ENCODE results near the gene ST7. TPM values are rescaled to one million over a fixed set of nuclear protein-coding genes. Genes with fewer than 3 reads are reported as not detected.

ST7 gene
- polyA plus RNA-seq, 2 of the 4 experiments (the other 2 are of a cell fraction), result 16.2 to 26.0 TPM

- TF ChIP-seq RAD21 (conservative IDR thresholded peaks at IDR 0.05 in 1 of 2, IDR thresholded peaks at IDR 0.05 in 1 of 2) (no peak), SREBF2 (IDR thresholded peaks at IDR 0.05) (no peak), JUNB (IDR thresholded peaks at IDR 0.05) (no peak), EHF (CRISPR knock-in tag; IDR thresholded peaks at IDR 0.05) (no peak), CEBPB (IDR thresholded peaks at IDR 0.05) (no peak), GATA3 (IDR thresholded peaks at IDR 0.05; ENCODE audit: borderline replicate concordance) (no peak), PBX3 (IDR thresholded peaks at IDR 0.05) (no peak), FOSB (CRISPR knock-in tag; IDR thresholded peaks at IDR 0.05) (no peak), ZNF302 (CRISPR knock-in tag; IDR thresholded peaks at IDR 0.05) (no peak), ZFP36 (IDR thresholded peaks at IDR 0.05; ENCODE audit: borderline replicate concordance, partially characterized antibody) (no peak), JUN (IDR thresholded peaks at IDR 0.05) (no peak), CBX2 (IDR thresholded peaks at IDR 0.05; ENCODE audit: borderline replicate concordance, low read depth) (no peak), HOXA7 (CRISPR knock-in tag; IDR thresholded peaks at IDR 0.05) (no peak), POLR2A (IDR thresholded peaks at IDR 0.05; ENCODE audit: low read length) (no peak), BHLHE40 (IDR thresholded peaks at IDR 0.05; ENCODE audit: low read depth, low read length) (no peak)
- TF ChIP-seq, protein P1, sequence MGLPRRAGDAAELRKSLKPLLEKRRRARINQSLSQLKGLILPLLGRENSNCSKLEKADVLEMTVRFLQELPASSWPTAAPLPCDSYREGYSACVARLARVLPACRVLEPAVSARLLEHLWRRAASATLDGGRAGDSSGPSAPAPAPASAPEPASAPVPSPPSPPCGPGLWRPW (IDR thresholded peaks at IDR 0.05), result no peak
- TF ChIP-seq, protein P2, sequence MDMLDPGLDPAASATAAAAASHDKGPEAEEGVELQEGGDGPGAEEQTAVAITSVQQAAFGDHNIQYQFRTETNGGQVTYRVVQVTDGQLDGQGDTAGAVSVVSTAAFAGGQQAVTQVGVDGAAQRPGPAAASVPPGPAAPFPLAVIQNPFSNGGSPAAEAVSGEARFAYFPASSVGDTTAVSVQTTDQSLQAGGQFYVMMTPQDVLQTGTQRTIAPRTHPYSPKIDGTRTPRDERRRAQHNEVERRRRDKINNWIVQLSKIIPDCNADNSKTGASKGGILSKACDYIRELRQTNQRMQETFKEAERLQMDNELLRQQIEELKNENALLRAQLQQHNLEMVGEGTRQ (IDR thresholded peaks at IDR 0.05), result no peak
- Histone ChIP-seq H3K27ac (no peak overlapping the region), H3K4me3 (no peak overlapping the region), H3K9me3 (no peaks in the 10 kb centered on the region), H3K4me1 (no peaks in the 10 kb centered on the region; the same call in 2 of the 3 replicates), H3K4me2 (no peak overlapping the region)
- no peak for FAIRE-seq
- POLR2A ChIA-PET, result no interaction called here
- no peak for DNase-seq (ENCODE audit: low read depth in 1 of 2, low spot score in 1 of 2)
- no peak for ATAC-seq
- 61% methylated on average over 2 of the region's 2 CpGs for WGBS (ENCODE audit: missing lambda C conversion rate)
- CTCF ChIA-PET, result no interaction called here
Observed at GRCh38 chr7:117101026-117101425, 147.7 kb downstream of the ST7 start.

DNA sequence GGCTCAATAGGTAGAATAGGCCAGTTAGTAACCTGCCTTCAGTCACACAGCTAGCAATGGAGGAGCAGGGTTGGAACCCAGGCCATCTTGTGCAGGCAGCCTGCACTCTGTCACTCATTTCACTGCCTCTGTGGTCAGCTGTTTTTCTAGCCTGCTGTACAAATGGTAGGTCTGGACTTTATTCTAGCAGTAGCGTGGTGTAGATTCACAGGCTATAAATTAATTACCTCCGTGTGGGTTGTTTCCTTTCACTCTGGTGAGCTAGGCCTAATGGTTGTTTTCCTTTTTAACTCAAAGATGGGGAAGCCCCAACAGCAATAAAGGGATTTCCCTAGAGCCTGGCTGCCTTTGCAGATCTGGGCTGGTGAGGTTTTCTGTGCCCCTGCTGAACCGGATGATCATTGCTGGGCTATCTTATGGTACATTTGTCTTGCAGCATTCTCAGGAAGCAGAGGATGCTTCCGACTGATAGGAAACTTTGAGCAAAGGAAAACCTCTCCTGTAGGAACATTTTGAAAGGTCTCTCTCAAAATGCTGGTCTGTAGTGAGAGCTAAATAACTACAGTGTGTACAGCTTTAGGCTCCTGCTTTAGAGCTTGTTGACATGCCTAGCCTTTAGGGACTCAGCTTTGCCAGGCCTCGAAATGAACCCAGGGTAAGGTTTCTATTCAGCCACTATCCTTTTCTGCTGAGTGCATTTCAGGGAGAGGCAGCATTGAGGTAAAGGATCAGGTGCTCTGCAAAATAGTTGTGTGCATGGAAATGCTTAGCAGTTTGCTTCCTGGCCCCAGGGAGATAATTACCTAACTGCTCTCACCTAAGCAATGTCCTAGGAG is 157.4 kb downstream of the ST7 start:
- CTCF ChIA-PET, result interaction anchor here (1.0 to 1.7 kb wide), 4 partner anchors 9 to 181 kb away, joined by 3 to 5 read pairs (median 4); no protein-coding TSS in a partner anchor
- H3K9me3 ChIP-seq, result no peaks in the 10 kb centered on the region
- no peak overlapping the region for H3K27ac ChIP-seq
- no peak for DNase-seq (ENCODE audit: low read depth in 1 of 2, low spot score in 1 of 2)
- TF ChIP-seq ZC3H11A (IDR thresholded peaks at IDR 0.05) (no peak), ZNF302 (CRISPR knock-in tag; IDR thresholded peaks at IDR 0.05) (no peak), HOXA7 (CRISPR knock-in tag; IDR thresholded peaks at IDR 0.05) (no peak), JUN (IDR thresholded peaks at IDR 0.05) (no peak), CTCF (IDR thresholded peaks at IDR 0.05) (no peak), PBX3 (IDR thresholded peaks at IDR 0.05) (no peak), POLR2AphosphoS2 (conservative IDR thresholded peaks at IDR 0.05; ENCODE audit: low read length) (no peak), EHF (CRISPR knock-in tag; IDR thresholded peaks at IDR 0.05) (no peak), CBX8 (IDR thresholded peaks at IDR 0.05) (no peak), SMC3 (IDR thresholded peaks at IDR 0.05) (no peak)
- TF ChIP-seq, protein P1 (IDR thresholded peaks at IDR 0.05), result no peak
- TF ChIP-seq, protein P3, sequence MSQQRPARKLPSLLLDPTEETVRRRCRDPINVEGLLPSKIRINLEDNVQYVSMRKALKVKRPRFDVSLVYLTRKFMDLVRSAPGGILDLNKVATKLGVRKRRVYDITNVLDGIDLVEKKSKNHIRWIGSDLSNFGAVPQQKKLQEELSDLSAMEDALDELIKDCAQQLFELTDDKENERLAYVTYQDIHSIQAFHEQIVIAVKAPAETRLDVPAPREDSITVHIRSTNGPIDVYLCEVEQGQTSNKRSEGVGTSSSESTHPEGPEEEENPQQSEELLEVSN (IDR thresholded peaks at IDR 0.05; ENCODE audit: borderline replicate concordance, low read depth), result no peak
- H3K4me3 ChIP-seq, result no peak overlapping the region
- H3K4me1 ChIP-seq, result no peaks in the 10 kb centered on the region
- no peak for ATAC-seq
- POLR2A ChIA-PET, result no interaction called here
- no peak for FAIRE-seq
- 89% methylated on average over 5 of the region's 5 CpGs for WGBS (ENCODE audit: missing lambda C conversion rate)
- no peak overlapping the region for H3K4me2 ChIP-seq
